ENCODE results near the gene ERC1. TPM values are rescaled to one million over a fixed set of nuclear protein-coding genes. Genes with fewer than 3 reads are reported as not detected.
A peak's percentile ranks its signal among the peaks of the same experiment; 100 is the strongest.

ERC1 gene
- total and polyA plus RNA-seq, 7 donors: 5.4 to 97.8 (median 34.6) TPM

GRCh38 chr12:1528791-1529190, 537.8 kb downstream of the ERC1 start:
- Histone ChIP-seq H3K9me3 (no peaks in the 10 kb centered on the region), H3K36me3 (no peaks in the 10 kb centered on the region), H3K4me3 (no peak overlapping the region), H3K27me3 (peaks cover 0 to 36% (median 19%) of the 10 kb centered on the region in 3 donors), H3K4me1 (peaks cover 0 to 32% (median 16%) of the 10 kb centered on the region in 4 donors), H3K27ac (no peak overlapping the region)
- intact Hi-C loops (cut with DNase I): no loop called here
- DNase-seq: peak; percentile 33
- no peak for TF ChIP-seq EP300 (IDR thresholded peaks at IDR 0.05)
- no peak for TF ChIP-seq CTCF (IDR thresholded peaks at IDR 0.05)
- TF ChIP-seq POLR2AphosphoS5 (IDR thresholded peaks at IDR 0.05): no peak
- no peak for TF ChIP-seq POLR2A (IDR thresholded peaks at IDR 0.05)
- WGBS, 2 donors: 25 to 78% methylated on average over 3 of the region's 3 CpGs

- peaks cover 0 to 36% (median 19%) of the 10 kb centered on the region in 3 donors for H3K27me3 ChIP-seq
- H3K4me1 ChIP-seq: peaks cover 0 to 32% (median 16%) of the 10 kb centered on the region in 4 donors
- peak overlapping the region in 1 of 4 donors; percentile 52 for H3K27ac ChIP-seq
- WGBS, 2 donors: 66 to 75% methylated on average over 11 of the region's 11 CpGs
- peak overlapping the region; percentile 30 to 64 (median 61) for H3K4me3 ChIP-seq
- no peaks in the 10 kb centered on the region for H3K9me3 ChIP-seq
- peak; percentile 40 for DNase-seq
- TF ChIP-seq POLR2AphosphoS5 (IDR thresholded peaks at IDR 0.05) (no peak), CTCF (IDR thresholded peaks at IDR 0.05) (no peak), POLR2A (IDR thresholded peaks at IDR 0.05) (no peak), EP300 (IDR thresholded peaks at IDR 0.05) (no peak)
- H3K36me3 ChIP-seq: no peaks in the 10 kb centered on the region
- intact Hi-C loops (cut with DNase I): no loop called here
Observed at GRCh38 chr12:1529228-1529861, 538.3 kb downstream of the ERC1 start.

- H3K27ac ChIP-seq: peak overlapping the region in 2 of 4 donors; percentile 44 to 52
- DNase-seq: peak; percentile 57
- H3K9me3 ChIP-seq: no peaks in the 10 kb centered on the region
- H3K4me3 ChIP-seq: peak overlapping the region; percentile 30 to 64 (median 61)
- intact Hi-C loops (cut with DNase I): no loop called here
- no peaks in the 10 kb centered on the region for H3K36me3 ChIP-seq
- peaks cover 0 to 36% (median 19%) of the 10 kb centered on the region in 3 donors for H3K27me3 ChIP-seq
- TF ChIP-seq POLR2A (IDR thresholded peaks at IDR 0.05): no peak
- TF ChIP-seq EP300 (IDR thresholded peaks at IDR 0.05): no peak
- no peak for TF ChIP-seq CTCF (IDR thresholded peaks at IDR 0.05)
- no peak for TF ChIP-seq POLR2AphosphoS5 (IDR thresholded peaks at IDR 0.05)
- H3K4me1 ChIP-seq: peaks cover 0 to 32% (median 16%) of the 10 kb centered on the region in 4 donors
- 4 to 14% methylated on average over 101 of the region's 101 CpGs for WGBS, 2 donors
Observed at GRCh38 chr12:1529862-1530591, 539.0 kb downstream of the ERC1 start.

- H3K27me3 ChIP-seq: peaks cover 0 to 31% (median 19%) of the 10 kb centered on the region in 3 donors
- intact Hi-C loops (cut with DNase I): no loop called here
Observed at GRCh38 chr12:1530592-1531152, 539.6 kb downstream of the ERC1 start.

More at GRCh38 chr12:1530592-1531152, 539.6 kb downstream of the ERC1 start:
- DNase-seq: no peak
- Histone ChIP-seq H3K27ac (peak overlapping the region in 2 of 4 donors; percentile 44 to 52), H3K4me1 (peaks cover 0 to 32% (median 16%) of the 10 kb centered on the region in 4 donors), H3K4me3 (peak overlapping the region; percentile 33 to 64 (median 61)), H3K36me3 (no peaks in the 10 kb centered on the region), H3K9me3 (no peaks in the 10 kb centered on the region)
- WGBS, 2 donors: 1% methylated on average over 99 of the region's 99 CpGs
- TF ChIP-seq POLR2A (IDR thresholded peaks at IDR 0.05) (no peak), POLR2AphosphoS5 (IDR thresholded peaks at IDR 0.05) (no peak)
